ENCODE data around the gene SLC19A1. TPM values are rescaled to one million over a fixed set of nuclear protein-coding genes. Genes with fewer than 3 reads are reported as not detected.

SLC19A1 gene
- total RNA-seq, 2 experiments from 2014 or later: 34.3 to 38.4 TPM

DNA sequence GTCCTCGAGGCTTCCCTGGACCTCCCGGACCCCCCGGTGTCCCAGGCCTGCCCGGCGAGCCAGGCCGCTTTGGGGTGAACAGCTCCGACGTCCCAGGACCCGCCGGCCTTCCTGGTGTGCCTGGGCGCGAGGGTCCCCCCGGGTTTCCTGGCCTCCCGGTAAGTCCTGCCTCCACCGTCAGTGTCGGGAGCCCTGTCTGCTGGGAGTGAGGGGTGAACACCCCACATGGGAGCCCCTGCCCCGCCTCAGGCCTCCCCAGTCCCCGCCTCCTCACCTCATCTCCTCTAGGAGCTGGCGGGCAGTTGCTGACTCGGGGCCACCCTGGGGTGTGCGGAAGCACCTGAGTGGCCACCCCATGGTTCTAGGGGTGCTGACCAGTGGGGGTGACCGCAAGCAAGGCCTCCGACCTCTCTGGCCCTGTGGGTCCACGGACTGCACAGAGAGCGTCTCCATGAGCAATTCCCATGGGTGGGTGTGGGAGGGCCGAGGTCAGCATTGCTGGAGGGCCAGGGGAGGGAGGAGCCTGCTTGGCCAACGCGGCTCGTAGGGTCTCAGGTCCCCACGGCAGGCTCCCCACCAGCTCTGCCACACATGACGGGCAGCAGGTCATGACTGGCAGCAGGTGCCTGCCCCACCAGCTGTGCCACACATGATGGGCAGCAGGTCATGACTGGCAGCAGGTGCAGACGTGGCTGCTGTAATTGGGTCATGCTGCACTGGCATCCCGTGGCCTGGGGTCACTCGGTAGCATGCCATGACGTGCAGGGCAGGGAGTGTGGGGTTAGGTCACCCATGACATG lies 61.3 kb downstream of the SLC19A1 start:
- H3K36me3 Mint-ChIP-seq: peaks cover 8% of the 10 kb centered on the region
- H3K4me1 Mint-ChIP-seq: peaks cover 40% of the 10 kb centered on the region
- POLR2A ChIA-PET: interaction anchor here (1.4 kb wide), 1 partner anchor 70 kb away, joined by 5 read pairs; no protein-coding TSS in a partner anchor
- peak overlapping the region; percentile 54 for H3K27ac Mint-ChIP-seq
- no peak overlapping the region for H3K4me3 Mint-ChIP-seq
- no peaks in the 10 kb centered on the region for H3K27me3 Mint-ChIP-seq
- DNase-seq: no peak
- ATAC-seq (ENCODE audit: low read depth): no peak
- H3K9me3 Mint-ChIP-seq: no peaks in the 10 kb centered on the region

- peak; percentile 41 for ATAC-seq (ENCODE audit: low read depth)
- H3K27ac Mint-ChIP-seq: peak overlapping the region; percentile 86
- H3K9me3 Mint-ChIP-seq: no peaks in the 10 kb centered on the region
- no peaks in the 10 kb centered on the region for H3K27me3 Mint-ChIP-seq
- peaks cover 8% of the 10 kb centered on the region for H3K36me3 Mint-ChIP-seq
- H3K4me3 Mint-ChIP-seq: peak overlapping the region; percentile 80
- DNase-seq: peak; percentile 59
- peaks cover 40% of the 10 kb centered on the region for H3K4me1 Mint-ChIP-seq
- POLR2A ChIA-PET: interaction anchor here (0.6 to 1.4 kb wide), 3 partner anchors 25 to 112 kb away, joined by 3 to 6 read pairs (median 5); no protein-coding TSS in a partner anchor
These were observed 62.3 kb downstream of the SLC19A1 start for GRCh38 chr21:45479691-45480675.

DNA sequence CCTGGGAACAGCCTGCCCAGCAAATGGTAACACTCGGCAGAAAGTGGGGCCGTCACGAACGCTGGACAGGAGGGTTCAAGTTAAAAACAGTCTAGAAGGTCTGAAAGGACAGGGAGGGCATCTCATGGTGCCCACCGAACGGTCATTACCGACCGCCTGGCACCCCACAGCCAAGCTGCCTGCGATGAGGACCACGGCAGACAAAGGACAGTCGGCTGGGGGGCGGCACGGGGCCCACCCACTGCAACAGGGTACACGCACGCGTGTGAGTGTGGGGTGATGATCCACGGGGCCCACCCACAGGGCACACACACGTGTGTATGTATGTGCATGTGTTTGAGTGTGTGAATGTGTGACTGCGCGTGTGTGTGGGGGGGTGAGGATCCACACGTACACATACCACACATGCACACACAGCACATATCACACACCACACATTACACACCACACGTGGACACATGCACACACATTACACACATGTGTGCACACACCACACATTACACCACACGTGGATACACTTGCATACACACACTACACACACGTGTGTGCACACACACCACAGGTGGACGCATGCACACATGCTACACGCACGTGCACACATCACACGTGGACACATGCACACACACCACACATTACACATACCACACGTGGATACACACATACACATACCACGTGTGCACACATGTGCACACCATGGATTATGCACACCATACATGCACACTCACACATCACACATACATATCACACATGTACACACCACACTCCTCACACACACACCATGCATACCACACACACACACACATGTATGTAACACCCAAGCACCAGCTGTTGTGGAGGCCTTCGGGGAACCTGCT lies 63.2 kb downstream of the SLC19A1 start:
- peaks cover 2% of the 10 kb centered on the region for H3K36me3 Mint-ChIP-seq
- no peaks in the 10 kb centered on the region for H3K27me3 Mint-ChIP-seq
- H3K9me3 Mint-ChIP-seq: no peaks in the 10 kb centered on the region
- H3K27ac Mint-ChIP-seq: peak overlapping the region; percentile 86
- H3K4me1 Mint-ChIP-seq: peaks cover 39% of the 10 kb centered on the region
- POLR2A ChIA-PET: interaction anchor here (0.5 to 1.5 kb wide), 7 partner anchors 26 to 516 kb away, joined by 3 to 6 read pairs (median 5); no protein-coding TSS in a partner anchor
- H3K4me3 Mint-ChIP-seq: peak overlapping the region; percentile 80
- DNase-seq (no peak), ATAC-seq (ENCODE audit: low read depth) (no peak)

GRCh38 chr21:45478115-45478801 lies 64.0 kb downstream of the SLC19A1 start:
- POLR2A ChIA-PET: interaction anchor here (0.5 to 1.5 kb wide), 4 partner anchors 32 to 515 kb away, joined by 3 to 5 read pairs (median 4); no protein-coding TSS in a partner anchor
- Mint-ChIP-seq H3K4me3 (peak overlapping the region; percentile 80), H3K4me1 (peaks cover 34% of the 10 kb centered on the region), H3K36me3 (no peaks in the 10 kb centered on the region), H3K9me3 (no peaks in the 10 kb centered on the region), H3K27me3 (no peaks in the 10 kb centered on the region), H3K27ac (peak overlapping the region; percentile 86)
- ATAC-seq (ENCODE audit: low read depth) (peak; percentile 61), DNase-seq (peak; percentile 80)

GRCh38 chr21:45477176-45478114 lies 64.8 kb downstream of the SLC19A1 start:
- POLR2A ChIA-PET: interaction anchor here (1.1 to 1.5 kb wide), 2 partner anchors 33 to 73 kb away, joined by 3 to 5 read pairs; no protein-coding TSS in a partner anchor
- peak overlapping the region; percentile 86 for H3K27ac Mint-ChIP-seq
- peak overlapping the region; percentile 80 for H3K4me3 Mint-ChIP-seq
- H3K9me3 Mint-ChIP-seq: no peaks in the 10 kb centered on the region
- no peak for DNase-seq
- H3K27me3 Mint-ChIP-seq: no peaks in the 10 kb centered on the region
- H3K4me1 Mint-ChIP-seq: peaks cover 30% of the 10 kb centered on the region
- no peak for ATAC-seq (ENCODE audit: low read depth)
- H3K36me3 Mint-ChIP-seq: no peaks in the 10 kb centered on the region

GRCh38 chr21:45476582-45476981 lies 65.7 kb downstream of the SLC19A1 start:
- H3K4me3 Mint-ChIP-seq: peak overlapping the region; percentile 2
- H3K9me3 Mint-ChIP-seq: no peaks in the 10 kb centered on the region
- no peak for ATAC-seq (ENCODE audit: low read depth)
- H3K4me1 Mint-ChIP-seq: peaks cover 26% of the 10 kb centered on the region
- DNase-seq: no peak
- no peaks in the 10 kb centered on the region for H3K27me3 Mint-ChIP-seq
- H3K36me3 Mint-ChIP-seq: no peaks in the 10 kb centered on the region
- POLR2A ChIA-PET: no interaction called here
- peak overlapping the region; percentile 64 for H3K27ac Mint-ChIP-seq

DNA sequence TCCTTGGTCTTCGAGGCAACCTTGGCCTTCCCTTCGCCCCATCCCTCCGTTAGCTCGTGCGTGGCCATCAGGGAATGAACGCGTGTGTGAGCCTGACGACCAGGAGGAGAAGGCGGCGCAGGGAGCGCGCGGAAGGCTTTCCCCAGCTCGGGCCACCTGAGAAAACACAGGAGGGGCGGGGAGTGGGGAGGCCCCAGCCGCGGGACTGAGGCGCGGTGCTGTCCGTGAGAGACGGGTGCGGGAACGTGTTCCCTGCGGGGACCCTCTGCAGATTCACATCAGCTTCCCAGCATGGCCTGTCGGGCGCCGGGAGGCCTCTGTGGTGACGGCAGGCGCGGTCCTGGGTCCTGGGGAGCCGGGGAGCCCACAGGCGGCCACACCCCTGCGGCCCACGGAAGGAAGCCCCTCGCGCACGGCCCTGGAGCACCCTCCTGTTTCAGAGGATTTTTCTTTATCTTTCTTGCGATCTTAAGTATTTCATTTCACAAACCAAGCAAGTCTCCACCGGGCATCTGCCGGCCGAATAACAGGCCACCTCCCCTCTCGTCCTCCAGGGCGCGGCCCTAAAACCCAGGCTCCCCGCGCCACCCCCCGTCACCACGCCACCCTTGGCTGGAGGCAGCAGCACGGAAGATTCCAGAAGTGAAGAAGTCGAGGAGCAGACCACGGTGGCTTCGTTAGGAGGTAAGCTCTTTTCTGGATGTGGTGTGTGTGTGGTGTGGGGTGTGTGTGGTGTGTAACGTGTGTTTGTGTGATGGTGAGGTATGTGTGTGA lies 66.3 kb downstream of the SLC19A1 start:
- Mint-ChIP-seq H3K27ac (peak overlapping the region; percentile 64), H3K36me3 (no peaks in the 10 kb centered on the region), H3K4me3 (no peak overlapping the region), H3K4me1 (peaks cover 26% of the 10 kb centered on the region), H3K9me3 (no peaks in the 10 kb centered on the region), H3K27me3 (no peaks in the 10 kb centered on the region)
- ATAC-seq (ENCODE audit: low read depth): no peak
- no peak for DNase-seq
- POLR2A ChIA-PET: no interaction called here

DNA sequence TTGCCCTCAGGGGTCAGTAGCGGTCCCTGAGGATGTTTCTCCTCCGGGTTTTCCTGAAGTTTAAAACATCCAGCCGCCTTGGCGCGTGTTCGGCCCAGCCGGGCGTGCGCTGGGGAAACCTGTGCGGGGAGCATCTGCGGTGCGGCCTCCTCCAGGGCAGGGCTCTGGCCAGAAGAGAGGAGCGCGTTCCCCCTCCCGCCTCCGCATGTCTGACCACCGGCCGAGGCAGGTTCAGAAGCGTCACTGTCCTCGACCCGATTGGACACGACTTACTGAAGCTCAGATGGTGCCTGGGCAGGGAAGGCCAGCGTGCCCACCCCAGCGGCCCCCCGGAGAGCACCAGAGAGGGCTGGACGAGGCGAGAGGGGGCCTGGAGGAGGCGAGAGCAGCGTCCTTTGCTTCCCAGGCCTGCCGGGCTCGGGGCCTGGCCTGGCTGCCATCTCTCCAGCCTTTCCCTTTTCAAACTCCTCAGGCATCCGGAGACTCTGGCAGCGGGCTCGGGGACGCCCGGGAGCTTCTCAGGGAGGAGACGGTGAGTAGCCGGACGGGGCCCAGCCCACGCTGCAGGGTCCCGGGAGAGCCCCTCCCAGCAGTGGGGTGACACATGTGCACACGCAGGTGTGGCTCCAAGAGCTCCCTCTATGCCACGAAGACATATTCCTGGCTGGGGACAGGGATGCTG lies 67.1 kb downstream of the SLC19A1 start:
- ATAC-seq (ENCODE audit: low read depth): no peak
- Mint-ChIP-seq H3K9me3 (no peaks in the 10 kb centered on the region), H3K4me3 (no peak overlapping the region), H3K27ac (no peak overlapping the region), H3K27me3 (no peaks in the 10 kb centered on the region), H3K4me1 (peaks cover 26% of the 10 kb centered on the region), H3K36me3 (no peaks in the 10 kb centered on the region)
- POLR2A ChIA-PET: no interaction called here
- no peak for DNase-seq

GRCh38 chr21:45474323-45474950 lies 67.8 kb downstream of the SLC19A1 start:
- H3K4me3 Mint-ChIP-seq: no peak overlapping the region
- peak overlapping the region; percentile 13 for H3K27ac Mint-ChIP-seq
- POLR2A ChIA-PET: no interaction called here

More at GRCh38 chr21:45474323-45474950, 67.8 kb downstream of the SLC19A1 start:
- DNase-seq (no peak), ATAC-seq (ENCODE audit: low read depth) (no peak)
- no peaks in the 10 kb centered on the region for H3K9me3 Mint-ChIP-seq
- no peaks in the 10 kb centered on the region for H3K36me3 Mint-ChIP-seq
- H3K4me1 Mint-ChIP-seq: peaks cover 26% of the 10 kb centered on the region
- no peaks in the 10 kb centered on the region for H3K27me3 Mint-ChIP-seq

Measured in activated naive CD8-positive, alpha-beta T cell treated with anti-CD3 and anti-CD28 coated beads, Interleukin-2, amount 10 ng/mL, durations not matched to agents 7 days and 5 days (primary cell).